Keratinocyte (primary cell): ENCODE measurements around the gene SLCO3A1.
A peak's percentile ranks its signal among the peaks of the same experiment; 100 is the strongest.

ENCODE experiments used
- EZH2 ChIP-seq: IDR thresholded peaks from one replicate; pipeline ENCODE4 v1.6.1; 2012; ENCODE audit warnings: inconsistent platforms, mild to moderate bottlenecking, low read length, moderate library complexity
- TF ChIP-seq, protein P1 (sequence below), 3 experiments: IDR thresholded peaks in 1 of 3; conservative IDR thresholded peaks in 1 of 3; optimal IDR thresholded peaks in 1 of 3; 2 replicates in 2 of 3; 3 replicates in 1 of 3; pipeline versions ENCODE3 to v1.5.1; 2011; ENCODE audit warnings: low read length in 3 of 3, mild to moderate bottlenecking in 3 of 3, moderate library complexity in 2 of 3, control low read depth in 1 of 3, inconsistent platforms in 1 of 3; ENCODE audit not compliant: insufficient read depth in 2 of 3; ENCODE audit errors: extremely low read depth in 1 of 3

GRCh38 chr15:92011611-92012367, 158.3 kb downstream of the SLCO3A1 start:
- TF ChIP-seq, protein P1, sequence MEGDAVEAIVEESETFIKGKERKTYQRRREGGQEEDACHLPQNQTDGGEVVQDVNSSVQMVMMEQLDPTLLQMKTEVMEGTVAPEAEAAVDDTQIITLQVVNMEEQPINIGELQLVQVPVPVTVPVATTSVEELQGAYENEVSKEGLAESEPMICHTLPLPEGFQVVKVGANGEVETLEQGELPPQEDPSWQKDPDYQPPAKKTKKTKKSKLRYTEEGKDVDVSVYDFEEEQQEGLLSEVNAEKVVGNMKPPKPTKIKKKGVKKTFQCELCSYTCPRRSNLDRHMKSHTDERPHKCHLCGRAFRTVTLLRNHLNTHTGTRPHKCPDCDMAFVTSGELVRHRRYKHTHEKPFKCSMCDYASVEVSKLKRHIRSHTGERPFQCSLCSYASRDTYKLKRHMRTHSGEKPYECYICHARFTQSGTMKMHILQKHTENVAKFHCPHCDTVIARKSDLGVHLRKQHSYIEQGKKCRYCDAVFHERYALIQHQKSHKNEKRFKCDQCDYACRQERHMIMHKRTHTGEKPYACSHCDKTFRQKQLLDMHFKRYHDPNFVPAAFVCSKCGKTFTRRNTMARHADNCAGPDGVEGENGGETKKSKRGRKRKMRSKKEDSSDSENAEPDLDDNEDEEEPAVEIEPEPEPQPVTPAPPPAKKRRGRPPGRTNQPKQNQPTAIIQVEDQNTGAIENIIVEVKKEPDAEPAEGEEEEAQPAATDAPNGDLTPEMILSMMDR (optimal IDR thresholded peaks at IDR 0.05 in 1 of 3, IDR thresholded peaks at IDR 0.05 in 1 of 3, conservative IDR thresholded peaks at IDR 0.05 in 1 of 3; ENCODE audit: extremely low read depth in 1 of 3, insufficient read depth in 2 of 3, low read length in 3 of 3) = peak in 1 of 3 experiments; percentile 5
- no peak for TF ChIP-seq EZH2
